Head of caudate nucleus (tissue), 42 donors: ENCODE data around the gene FBXW12.

Source experiments
- DNase-seq, 42 donors: peaks; one replicate each; pipeline versions ENCODE4 v3.0.0 to v3.0.0-alpha.2; 2020 to 2021; ENCODE audit warnings: mixed read lengths in 7 of 42
- intact Hi-C: fragments of 100-400 bp; cut with DNase I; formaldehyde crosslinking; loops from one replicate; pipeline ENCODE4 v1.15.0; 2022

FBXW12 gene

DNA sequence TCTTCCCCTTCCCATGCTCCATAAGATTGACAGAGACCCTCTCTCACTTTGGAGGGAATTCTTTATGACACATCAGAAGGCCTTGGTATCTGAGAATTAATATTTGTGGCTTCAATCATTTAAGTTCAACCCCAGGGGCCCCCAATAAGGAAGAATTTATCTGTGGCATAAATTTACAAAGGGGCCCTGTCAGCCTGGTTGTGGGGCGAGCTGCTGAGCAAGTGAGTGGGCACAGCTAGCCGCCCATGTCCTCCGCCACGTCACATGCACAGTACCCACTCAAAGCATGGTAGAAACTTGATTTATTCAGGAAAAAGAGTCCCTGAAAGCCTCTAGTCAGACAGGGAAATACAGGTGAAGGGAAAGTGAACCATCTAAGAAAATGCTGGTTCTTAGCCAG is 44.5 kb downstream of the FBXW12 start:
- no peak for DNase-seq
- intact Hi-C loops: no loop called here

DNA sequence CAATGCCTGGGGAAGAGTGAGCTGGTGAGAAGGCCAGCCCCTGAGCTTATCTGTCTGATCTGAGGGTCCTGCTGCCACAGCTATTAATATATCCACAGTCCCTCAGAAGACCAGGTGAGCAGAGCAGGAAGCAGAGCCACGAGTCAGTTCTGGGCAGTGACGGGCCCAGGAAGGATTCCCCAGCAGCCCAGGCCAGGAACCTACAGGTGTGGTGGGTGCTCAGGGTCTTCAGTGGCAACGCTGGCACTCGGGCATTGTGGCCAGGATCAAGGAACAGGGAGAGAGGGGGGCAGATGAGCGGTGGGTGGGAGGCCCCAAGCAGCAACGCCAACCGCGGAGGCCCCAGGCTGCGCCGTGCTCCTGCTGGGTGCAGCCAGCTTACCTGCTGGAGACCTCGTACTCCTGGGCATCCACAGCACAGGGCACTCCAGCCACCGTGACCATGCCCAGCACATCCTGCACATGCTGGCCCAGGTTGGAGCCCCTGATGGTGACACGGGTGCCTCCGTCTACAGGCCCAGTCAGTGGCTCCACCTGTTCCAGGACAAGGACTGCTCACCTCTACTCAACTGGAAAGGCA is 45.6 kb downstream of the FBXW12 start:
- no peak for DNase-seq
- intact Hi-C loops: no loop called here

DNA sequence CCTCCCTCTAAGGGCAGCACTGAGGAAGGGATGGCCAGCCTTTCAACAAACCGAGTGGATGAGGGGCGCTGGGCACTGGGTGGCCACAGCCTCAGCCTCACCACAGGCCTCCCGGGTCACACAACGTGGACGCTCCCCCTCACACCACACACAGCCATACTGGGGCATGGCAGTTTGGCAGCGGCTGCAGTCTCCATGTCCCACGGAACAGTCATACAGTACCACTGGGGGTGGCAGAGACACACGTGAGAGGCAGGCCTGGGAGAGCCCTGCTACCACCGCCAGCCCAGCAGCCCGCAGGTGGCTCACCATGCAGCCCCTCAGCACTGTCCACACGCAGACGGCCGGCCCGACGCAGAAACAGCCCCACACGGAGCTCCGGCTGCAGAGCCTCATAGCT is 46.1 kb downstream of the FBXW12 start:
- DNase-seq: no peak
- intact Hi-C loops: no loop called here

DNA sequence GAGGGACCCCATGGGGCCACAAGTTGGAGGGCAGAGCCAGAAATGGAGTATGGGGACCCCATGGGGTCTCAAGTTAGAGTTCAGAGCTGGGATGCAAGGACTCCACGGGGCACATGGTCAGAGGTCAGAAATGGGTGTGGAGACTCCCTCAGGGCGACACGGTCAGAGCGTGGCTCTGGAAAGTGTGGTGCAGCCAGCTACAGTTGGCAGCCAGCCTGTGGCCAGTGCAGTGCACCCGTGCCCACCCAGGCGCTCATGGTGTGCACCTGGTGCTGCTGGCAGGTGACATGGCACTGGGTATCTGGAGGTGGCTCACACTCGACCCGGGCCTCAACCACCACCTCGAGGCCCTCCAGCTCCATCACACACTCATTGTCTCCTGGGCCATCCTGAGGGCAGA is 46.6 kb downstream of the FBXW12 start:
- intact Hi-C loops: no loop called here
- no peak for DNase-seq

GRCh38 chr3:48419149-48419548 is 47.1 kb downstream of the FBXW12 start:
- no peak for DNase-seq
- intact Hi-C loops: no loop called here

DNA sequence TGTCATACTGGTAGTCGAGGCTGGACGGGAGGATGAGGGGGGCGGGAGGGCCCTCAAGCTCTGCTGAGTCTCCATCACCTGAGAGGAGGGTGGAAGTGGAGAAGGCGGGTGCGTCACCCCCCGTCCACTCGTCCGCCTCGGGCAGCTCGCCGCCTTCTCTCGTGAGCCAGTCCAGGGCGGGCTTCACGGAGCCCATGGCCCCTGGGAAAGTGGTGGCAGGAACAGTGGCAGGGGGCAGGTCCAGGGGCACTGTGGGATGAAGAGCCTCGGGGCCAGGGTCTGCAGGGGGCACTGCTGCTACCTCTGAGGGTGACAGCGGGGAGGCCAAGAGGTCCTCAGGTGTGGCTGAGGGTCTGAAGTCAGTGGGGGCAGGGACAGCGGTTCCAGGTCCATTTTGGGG is 47.6 kb downstream of the FBXW12 start:
- intact Hi-C loops: no loop called here
- DNase-seq: no peak

DNA sequence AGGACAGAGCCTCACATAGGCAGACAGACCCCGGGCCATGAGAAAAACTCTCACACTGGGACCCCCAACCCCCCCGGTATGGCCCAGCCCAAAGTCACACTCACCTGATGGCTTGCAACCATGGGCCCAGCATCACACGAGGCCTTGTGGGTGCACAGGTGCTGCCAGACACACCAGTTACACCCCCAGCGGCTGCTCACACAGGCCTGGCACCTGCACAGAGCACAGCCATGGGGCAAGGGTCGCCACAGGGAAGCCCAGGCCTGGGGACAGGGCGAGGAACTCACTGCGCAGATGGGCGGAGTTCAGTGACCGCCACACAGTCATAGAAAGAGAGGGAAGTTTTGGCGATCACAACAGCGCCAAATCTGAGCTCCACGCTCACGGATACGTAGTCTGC is 48.5 kb downstream of the FBXW12 start:
- intact Hi-C loops: no loop called here
- no peak for DNase-seq

DNA sequence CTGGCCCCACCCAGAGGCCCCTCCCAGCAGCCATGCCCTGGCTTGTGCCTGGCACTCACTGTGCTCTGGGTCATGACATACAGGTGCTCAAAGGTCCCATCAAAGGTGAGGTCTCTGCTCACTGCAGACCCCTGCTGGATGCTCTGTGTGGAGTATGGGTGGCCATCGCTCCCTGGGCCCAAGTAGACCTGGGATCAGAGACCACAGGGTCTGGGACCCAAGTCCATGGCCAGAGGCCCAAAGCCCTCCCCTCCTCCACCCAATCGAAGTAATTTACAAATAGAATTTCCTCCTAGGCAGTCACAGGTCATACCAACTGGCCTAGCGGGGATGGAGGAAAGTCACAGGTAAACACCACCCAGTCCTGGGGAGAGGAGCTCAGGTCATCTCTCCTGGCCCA is 50.3 kb downstream of the FBXW12 start:
- DNase-seq: no peak
- intact Hi-C loops: no loop called here

- DNase-seq: no peak
- intact Hi-C loops: no loop called here
Measured at GRCh38 chr3:48422681-48423080, 50.7 kb downstream of the FBXW12 start.

- peak in 35 of 42 donors; percentile 25 to 86 (median 58) for DNase-seq
- intact Hi-C loops: no loop called here
Measured at GRCh38 chr3:48423241-48423882, 51.3 kb downstream of the FBXW12 start.

- intact Hi-C loops: no loop called here
- peak in 29 of 42 donors; percentile 18 to 76 (median 50) for DNase-seq
Measured at GRCh38 chr3:48423883-48424695, 52.1 kb downstream of the FBXW12 start.

- intact Hi-C loops: no loop called here
Measured at GRCh38 chr3:48425281-48425812, 53.3 kb downstream of the FBXW12 start.

DNA sequence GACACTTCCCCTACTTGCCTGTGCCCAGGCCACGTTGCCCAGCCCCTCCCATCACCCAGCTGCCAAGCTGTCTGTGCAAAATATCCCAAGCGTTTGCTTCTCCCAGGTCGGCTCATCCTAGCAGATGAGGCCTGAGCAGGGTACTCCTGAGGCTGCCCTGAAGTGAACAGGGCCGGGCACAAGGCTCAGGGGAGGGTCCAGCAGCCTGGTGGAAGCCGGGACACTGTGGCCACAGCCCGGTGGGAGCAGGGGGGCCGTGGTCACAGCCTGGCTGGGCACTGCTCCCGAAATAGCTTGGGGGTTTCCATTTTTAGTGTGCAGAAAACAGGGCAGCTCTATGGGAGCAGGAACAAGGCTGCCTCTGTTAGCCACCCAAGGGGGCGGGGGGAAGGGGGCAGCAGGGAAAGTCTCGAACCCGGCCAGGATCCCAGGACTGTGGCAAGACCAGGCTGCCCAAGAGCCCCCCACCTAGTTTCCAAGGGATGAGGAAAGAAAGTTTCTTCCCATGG is 54.4 kb downstream of the FBXW12 start:
- intact Hi-C loops: no loop called here
- DNase-seq: peak; percentile 81 to 98 (median 93)

More at GRCh38 chr3:48425281-48425812, 53.3 kb downstream of the FBXW12 start:
- peak; percentile 33 to 91 (median 71) for DNase-seq

DNA sequence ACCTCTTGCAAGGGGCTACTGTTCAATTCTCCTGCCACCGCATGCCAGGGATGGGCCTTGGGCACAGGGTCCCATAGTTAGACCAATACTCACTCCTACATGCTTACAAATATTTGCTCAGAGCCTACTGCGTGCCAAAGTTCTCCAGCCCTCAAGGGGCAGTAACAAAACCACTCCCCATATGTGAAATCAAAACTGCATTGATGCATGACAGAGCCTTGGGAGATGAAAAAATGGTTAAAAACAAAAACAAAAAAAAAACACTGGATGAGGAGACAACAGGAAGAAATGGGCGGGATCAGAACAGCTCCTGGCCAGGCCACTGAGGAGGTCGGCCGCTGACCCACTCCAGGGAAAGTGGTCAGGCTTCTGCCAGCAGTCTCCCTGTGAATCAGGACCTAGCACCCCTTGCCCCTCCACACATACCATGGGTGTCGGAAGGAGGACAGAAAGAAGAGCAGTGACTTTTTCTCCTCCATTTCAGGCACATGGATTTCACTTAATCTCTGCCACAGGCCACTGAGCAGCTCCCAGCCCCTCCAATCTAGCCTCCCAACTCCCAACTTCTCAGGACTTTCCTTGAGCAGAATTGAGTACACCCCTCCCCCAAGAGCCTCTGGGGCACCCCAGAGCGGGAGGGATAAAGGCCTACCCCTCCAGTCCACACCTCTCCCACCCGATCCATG is 55.1 kb downstream of the FBXW12 start:
- peak in 19 of 42 donors; percentile 18 to 76 (median 44) for DNase-seq
- intact Hi-C loops: no loop called here

GRCh38 chr3:48427630-48427962 is 55.6 kb downstream of the FBXW12 start:
- DNase-seq: peak in 30 of 42 donors; percentile 27 to 76 (median 50)
- intact Hi-C loops: no loop called here

GRCh38 chr3:48428088-48428571 is 56.1 kb downstream of the FBXW12 start:
- intact Hi-C loops: no loop called here

DNA sequence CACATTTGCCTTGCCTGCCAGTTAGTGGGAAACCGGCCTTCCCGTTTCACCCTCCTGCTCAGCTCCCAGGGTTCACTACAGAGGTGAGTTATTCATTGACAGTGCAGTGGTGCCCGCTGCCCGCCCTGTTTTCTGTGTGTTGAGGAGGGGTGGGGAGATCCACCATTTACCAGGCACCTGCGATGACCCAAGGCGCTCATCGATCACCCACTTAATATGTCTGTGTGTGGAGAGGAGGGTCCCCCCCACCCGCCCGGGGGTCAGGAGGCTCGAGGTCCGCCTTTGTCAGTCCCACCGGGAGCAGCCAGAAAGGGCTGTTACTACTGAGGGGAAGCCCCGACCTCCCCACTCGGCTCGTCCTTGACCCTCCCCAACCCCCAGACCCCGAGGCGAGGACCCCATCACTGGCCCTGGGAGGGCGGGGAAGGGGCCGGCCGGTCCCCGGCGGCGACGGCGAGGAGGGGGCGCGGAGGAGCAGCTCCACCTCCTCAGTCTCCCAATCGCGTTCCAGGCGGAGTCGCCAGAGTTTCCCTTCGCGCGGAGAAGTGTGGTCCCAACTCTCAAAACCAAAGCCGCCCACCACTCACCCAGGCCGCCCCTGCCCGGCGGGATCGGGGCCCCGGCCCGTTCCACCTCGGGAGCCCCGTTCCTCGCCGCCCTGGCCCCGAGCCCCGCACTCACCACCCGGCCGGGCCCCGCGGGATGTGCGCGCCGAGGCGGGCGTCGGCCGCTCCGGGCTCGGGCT is 56.7 kb downstream of the FBXW12 start:
- peak in 34 of 42 donors; percentile 29 to 76 (median 54) for DNase-seq
- intact Hi-C loops: no loop called here

More at GRCh38 chr3:48428088-48428571, 56.1 kb downstream of the FBXW12 start:
- peak in 3 of 42 donors; percentile 31 to 59 (median 44) for DNase-seq

DNA sequence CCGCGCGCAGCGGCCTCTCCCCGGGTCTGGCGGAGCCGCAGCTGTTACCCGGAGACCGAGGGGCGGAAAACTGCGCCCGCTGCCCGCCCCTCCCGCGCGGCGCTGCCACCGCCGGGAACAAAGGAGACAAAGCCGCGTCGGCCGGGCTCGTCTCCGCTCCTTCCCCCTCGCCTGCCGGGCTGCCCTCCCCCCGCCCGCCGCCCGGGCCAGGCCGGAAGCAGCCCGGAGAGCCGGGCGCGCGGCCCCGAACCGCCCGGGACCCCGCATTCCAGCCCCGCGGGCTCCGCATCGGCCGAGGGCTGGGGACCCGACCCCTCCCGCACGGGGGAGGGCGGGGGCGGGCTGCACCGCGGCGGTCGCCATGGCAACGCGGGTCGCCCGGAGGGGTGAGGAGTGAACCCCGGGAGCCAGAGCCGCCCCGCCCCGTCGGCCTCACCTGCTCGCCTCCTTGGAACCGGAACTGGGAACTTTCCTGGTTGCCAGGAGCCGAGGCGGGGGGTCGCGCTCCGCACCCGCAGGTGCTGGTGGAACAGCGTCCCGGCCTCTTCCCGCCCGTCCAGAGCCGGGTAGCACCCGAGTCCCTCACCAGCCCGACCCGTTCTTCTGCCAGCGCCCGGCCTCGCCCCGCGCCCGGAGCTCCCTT is 57.4 kb downstream of the FBXW12 start:
- peak; percentile 43 to 92 (median 85) for DNase-seq
- intact Hi-C loops: no loop called here
